Bronchial epithelial cell (primary cell): ENCODE results near the gene TNNI3K. TPM values are rescaled to one million over a fixed set of nuclear protein-coding genes. Genes with fewer than 3 reads are reported as not detected.

Experiments used
- DNase-seq: peaks from one replicate; pipeline ENCODE4 v3.0.0-alpha.2; 2010; ENCODE audit warnings: low read depth
- FAIRE-seq: peaks from 2 replicates; lab custom pipeline; 2011; peaks lifted over from hg19 to GRCh38; lab: Jason Lieb, UNC
- H3K27me3 ChIP-seq: 2 replicates; pipeline ENCODE4 v1.5.1; 2011; ENCODE audit warnings: low read length; ENCODE audit not compliant: control insufficient read depth, insufficient read depth
- H3K36me3 ChIP-seq: 2 replicates; pipeline ENCODE4 v1.5.1; 2011; ENCODE audit warnings: low read length; ENCODE audit not compliant: control insufficient read depth, insufficient read depth
- H3K4me3 ChIP-seq: 2 replicates; pipeline ENCODE4 v1.5.1; 2011; ENCODE audit warnings: mild to moderate bottlenecking, low read depth, low read length, control low read depth
- total RNA-seq: library from RNA; depleted of rRNA; stranded (reverse); fragments of >200 nt; gene quantifications from 2 replicates; pipeline ENCODE4 v1.2.1, GENCODE V29; 2014
- TF ChIP-seq, protein P1 (sequence below): IDR thresholded peaks from 2 replicates; pipeline ENCODE4 v1.5.1; 2011; ENCODE audit warnings: mild to moderate bottlenecking, moderate library complexity, low read length, control low read depth, inconsistent platforms; ENCODE audit not compliant: insufficient read depth, severe bottlenecking

TNNI3K gene
- total RNA-seq, 1 donor from 2014 or later: 1.3 TPM

DNA sequence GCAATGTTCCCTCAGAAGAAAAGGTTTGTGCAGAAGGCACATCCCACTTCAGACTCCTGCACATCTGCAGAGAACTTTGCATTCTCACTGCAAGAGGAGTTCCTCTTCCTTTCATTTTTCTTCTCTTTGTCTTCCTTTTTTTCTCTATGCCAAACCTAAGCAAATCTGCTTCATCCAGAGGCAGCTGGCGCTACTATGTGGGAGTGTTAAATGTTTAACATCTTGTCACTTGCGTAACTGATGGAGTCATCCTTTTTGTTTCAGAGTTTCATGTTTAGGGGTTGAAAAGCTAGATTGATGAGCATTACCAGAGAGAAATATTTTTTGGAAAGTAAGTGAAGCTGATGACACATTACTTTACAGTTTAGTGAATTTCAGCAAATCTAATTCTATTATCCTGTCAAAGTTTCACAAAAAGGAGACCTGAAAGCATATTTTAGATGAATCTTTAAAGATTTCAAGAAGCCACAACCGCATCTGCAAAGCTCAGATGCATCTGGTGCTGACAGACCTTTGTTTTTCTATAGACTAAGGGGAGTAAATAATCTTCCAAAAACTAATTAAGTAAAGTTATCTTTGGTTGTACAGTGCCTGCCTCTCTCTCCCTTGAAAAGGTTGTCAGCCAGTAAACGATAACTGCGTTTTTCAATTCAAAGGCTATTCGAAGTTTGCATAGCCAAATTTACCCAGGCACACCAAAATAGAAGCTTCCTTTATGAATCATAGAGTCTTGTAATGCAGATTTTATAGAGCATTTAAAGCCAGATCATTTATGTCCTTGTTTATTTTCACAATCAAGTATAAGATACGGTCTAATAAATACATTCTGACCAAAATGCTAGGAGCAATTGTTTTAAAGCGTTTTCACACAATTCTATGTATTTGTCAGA is 278.5 kb downstream of the TNNI3K start:
- H3K36me3 ChIP-seq: no peaks in the 10 kb centered on the region
- FAIRE-seq (no peak), DNase-seq (no peak)
- no peak overlapping the region for H3K4me3 ChIP-seq
- H3K27me3 ChIP-seq: no peaks in the 10 kb centered on the region
- TF ChIP-seq, protein P1, sequence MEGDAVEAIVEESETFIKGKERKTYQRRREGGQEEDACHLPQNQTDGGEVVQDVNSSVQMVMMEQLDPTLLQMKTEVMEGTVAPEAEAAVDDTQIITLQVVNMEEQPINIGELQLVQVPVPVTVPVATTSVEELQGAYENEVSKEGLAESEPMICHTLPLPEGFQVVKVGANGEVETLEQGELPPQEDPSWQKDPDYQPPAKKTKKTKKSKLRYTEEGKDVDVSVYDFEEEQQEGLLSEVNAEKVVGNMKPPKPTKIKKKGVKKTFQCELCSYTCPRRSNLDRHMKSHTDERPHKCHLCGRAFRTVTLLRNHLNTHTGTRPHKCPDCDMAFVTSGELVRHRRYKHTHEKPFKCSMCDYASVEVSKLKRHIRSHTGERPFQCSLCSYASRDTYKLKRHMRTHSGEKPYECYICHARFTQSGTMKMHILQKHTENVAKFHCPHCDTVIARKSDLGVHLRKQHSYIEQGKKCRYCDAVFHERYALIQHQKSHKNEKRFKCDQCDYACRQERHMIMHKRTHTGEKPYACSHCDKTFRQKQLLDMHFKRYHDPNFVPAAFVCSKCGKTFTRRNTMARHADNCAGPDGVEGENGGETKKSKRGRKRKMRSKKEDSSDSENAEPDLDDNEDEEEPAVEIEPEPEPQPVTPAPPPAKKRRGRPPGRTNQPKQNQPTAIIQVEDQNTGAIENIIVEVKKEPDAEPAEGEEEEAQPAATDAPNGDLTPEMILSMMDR: no peak

DNA sequence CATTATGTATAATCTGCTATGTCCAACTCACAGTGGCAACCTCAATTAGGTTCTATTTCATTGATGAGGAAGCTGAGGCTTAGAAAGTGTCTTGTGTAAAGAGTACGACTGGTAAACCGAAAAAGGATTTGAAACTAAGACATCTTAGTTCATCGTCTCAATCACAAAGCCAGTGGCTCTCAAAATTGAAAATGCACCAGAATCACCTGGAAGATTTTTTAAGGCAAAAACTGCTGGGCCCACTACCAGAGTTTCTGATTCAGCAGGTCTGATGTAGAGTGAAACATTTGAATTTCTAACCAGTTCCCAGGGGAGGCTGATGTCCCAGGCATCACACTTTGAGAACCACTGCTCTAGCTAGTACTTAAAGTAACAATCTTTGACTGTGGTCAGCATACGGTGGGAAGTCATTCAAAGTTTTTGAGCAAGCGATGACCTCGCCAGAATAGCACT is 282.4 kb downstream of the TNNI3K start:
- no peaks in the 10 kb centered on the region for H3K27me3 ChIP-seq
- no peaks in the 10 kb centered on the region for H3K36me3 ChIP-seq
- TF ChIP-seq, protein P1: no peak
- no peak overlapping the region for H3K4me3 ChIP-seq
- FAIRE-seq (no peak), DNase-seq (no peak)

DNA sequence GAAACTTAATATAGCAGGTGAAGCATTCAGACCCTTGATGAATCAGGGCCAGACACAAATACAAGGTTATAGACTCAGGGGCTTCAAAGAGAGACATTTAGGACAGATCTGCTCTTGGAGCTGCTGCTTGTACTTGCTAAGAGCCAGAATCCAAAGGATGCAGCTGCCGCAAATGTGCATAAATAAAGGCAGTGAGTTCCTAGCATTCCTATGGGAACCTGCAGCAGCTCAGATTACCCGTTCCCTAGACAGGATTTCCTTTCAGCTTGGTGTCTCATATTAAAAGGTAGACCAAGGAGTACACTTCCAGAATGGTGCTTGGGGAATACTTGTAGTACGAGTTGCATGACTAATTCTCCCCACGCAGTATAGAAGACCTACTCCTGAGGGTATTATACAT is 287.0 kb downstream of the TNNI3K start:
- H3K27me3 ChIP-seq: no peaks in the 10 kb centered on the region
- H3K36me3 ChIP-seq: no peaks in the 10 kb centered on the region
- FAIRE-seq (no peak), DNase-seq (peak; percentile 11)
- H3K4me3 ChIP-seq: no peak overlapping the region
- TF ChIP-seq, protein P1: no peak

DNA sequence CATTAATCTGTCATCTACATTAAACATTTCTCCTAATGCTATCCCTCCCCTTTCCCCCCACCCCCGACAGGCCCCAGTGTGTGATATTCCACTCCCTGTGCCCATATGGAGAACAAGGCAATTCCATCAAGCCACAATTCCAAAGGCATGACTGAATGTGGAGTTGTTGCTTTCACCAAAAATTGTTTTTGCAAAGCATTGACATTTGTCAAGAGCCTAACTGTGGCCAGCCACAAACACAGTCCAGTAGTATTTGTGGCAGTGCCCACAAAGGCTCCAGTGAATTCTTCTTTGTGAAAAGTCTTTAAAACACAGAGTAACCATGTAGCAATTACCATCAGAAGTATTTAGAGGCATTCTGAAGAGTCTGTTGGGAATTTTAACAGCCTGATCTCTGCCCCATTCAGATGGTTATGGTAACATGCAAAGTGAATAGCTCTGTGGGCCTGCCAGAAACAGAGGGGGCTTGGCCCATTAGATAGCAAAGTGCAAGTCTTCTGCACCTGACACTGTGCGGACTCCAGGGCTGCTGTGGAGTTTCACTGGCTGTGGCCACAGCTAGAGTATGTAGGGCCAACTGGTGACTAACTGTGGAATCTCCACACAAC is 288.8 kb downstream of the TNNI3K start:
- no peak for FAIRE-seq
- TF ChIP-seq, protein P1: no peak
- no peak overlapping the region for H3K4me3 ChIP-seq
- no peaks in the 10 kb centered on the region for H3K27me3 ChIP-seq
- no peak for DNase-seq
- H3K36me3 ChIP-seq: no peaks in the 10 kb centered on the region

DNA sequence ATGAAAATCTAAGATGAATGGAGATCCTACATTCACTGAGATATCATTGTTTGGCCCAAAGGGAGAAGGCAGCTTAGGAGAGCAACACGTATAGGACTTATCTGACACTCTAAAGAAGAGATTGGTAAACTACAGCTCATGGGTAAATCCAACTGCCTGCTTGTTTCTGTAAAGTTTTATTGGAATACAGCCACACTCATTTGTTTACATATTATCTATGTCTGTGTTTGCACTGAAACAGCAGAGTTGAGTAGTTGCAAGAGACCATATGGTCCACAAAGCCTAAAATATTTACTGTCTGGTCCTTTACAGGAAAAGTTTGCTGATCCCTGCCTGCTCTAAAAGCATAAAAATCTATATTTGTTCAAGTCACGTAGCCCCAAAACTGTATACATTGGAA is 291.5 kb downstream of the TNNI3K start:
- Histone ChIP-seq H3K27me3 (no peaks in the 10 kb centered on the region), H3K4me3 (no peak overlapping the region), H3K36me3 (no peaks in the 10 kb centered on the region)
- FAIRE-seq (no peak), DNase-seq (no peak)
- TF ChIP-seq, protein P1: no peak
